HEK293 (cell line): ENCODE measurements around the gene INPP4B.

Experiments
- CTCF ChIP-seq: fragments of 450-650 bp; formaldehyde crosslinking; IDR thresholded peaks from 2 replicates; pipeline ENCODE4 v1.5.1; 2016; ENCODE audit warnings: missing biosample characterization, missing genetic modification characterization
- ZBTB11 ChIP-seq: fragments of 450-650 bp; formaldehyde crosslinking; conservative IDR thresholded peaks from 2 replicates; pipeline ENCODE4 v1.5.1; 2016; ENCODE audit warnings: low read depth, missing biosample characterization, missing genetic modification characterization
- ZNF366 ChIP-seq: fragments of 450-650 bp; formaldehyde crosslinking; conservative IDR thresholded peaks from 2 replicates; pipeline ENCODE4 v1.5.1; 2016; ENCODE audit warnings: missing biosample characterization, missing genetic modification characterization
- ZNF473 ChIP-seq: fragments of 450-650 bp; formaldehyde crosslinking; IDR thresholded peaks from 2 replicates; pipeline ENCODE4 v1.5.1; 2017; ENCODE audit warnings: missing biosample characterization, missing genetic modification characterization

DNA sequence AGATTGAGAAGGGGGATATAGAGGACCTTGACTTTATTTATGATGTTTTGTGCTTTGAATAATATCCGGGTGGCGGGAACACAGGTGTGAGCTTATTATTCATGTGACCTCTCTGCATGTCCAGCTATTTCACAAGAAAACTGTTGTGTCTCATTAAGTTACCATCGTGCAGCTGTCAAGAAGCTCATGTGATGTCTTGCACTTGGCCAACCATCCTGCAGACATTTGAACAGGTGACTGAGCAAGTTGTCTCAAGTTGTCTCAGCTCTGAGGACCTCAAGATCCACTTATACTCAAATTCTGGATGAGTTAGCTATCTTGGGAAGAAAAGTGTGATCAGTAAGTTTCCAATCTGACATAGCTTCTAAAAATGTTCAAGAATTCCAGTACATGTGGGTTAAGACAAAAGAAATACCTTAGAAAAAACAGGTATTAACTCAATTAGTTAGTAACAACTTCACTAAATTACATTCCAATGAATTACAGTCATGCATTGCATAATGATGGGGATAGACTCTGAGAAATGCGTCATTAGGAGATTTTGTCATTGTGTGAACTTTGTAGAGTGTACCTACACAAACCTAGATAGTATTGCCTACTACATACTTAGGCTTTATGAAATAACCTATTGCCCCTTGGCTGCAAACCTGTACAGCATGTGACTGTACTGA is 462.2 kb downstream of the INPP4B start:
- TF ChIP-seq ZNF473 (tag by site-specific recombination) (no peak), ZBTB11 (tag by site-specific recombination) (no peak), ZNF366 (tag by site-specific recombination) (no peak), CTCF (no peak)
